Transverse colon (tissue), 3 donors: ENCODE results near the gene TECTA.

ENCODE experiments used
- CTCF ChIP-seq, 5 experiments: fragments of 200-600 bp in 3 of 5; fragments of 450-650 bp in 2 of 5; sonication (generic) in 3 of 5; IDR thresholded peaks; 1 replicate in 2 of 5; 2 replicates in 3 of 5; pipeline ENCODE4 v1.5.1; 2016 to 2017; ENCODE audit warnings: antibody characterized with exemption in 5 of 5, inconsistent platforms in 3 of 5, mild to moderate bottlenecking in 2 of 5, moderate library complexity in 1 of 5
- POLR2A ChIP-seq: fragments of 450-650 bp; IDR thresholded peaks from one replicate; pipeline ENCODE4 v1.6.1; 2016; ENCODE audit warnings: antibody characterized with exemption, mild to moderate bottlenecking, moderate library complexity

- no peak for TF ChIP-seq CTCF (IDR thresholded peaks at IDR 0.05)
- TF ChIP-seq POLR2A = no peak
These were observed 62.7 kb downstream of the TECTA start for GRCh38 chr11:121163658-121164308.
